Mucosa of descending colon (tissue), 3 donors: ENCODE results near the gene NUP153. TPM values are rescaled to one million over a fixed set of nuclear protein-coding genes. Genes with fewer than 3 reads are reported as not detected.
A peak's percentile ranks its signal among the peaks of the same experiment; 100 is the strongest.

ENCODE experiments used
- ATAC-seq: fragments of 200-7000 bp; cut with Tn5 transposase; one replicate; pipeline ENCODE4 v1.9.1; 2020; ENCODE audit warnings: mild to moderate bottlenecking, moderate library complexity
- DNase-seq, 3 donors: peaks; one replicate each; pipeline ENCODE4 v3.0.0-alpha.2; 2020
- H3K36me3 ChIP-seq: fragments of 200-600 bp; one replicate; pipeline ENCODE4 v1.8.0; 2021; ENCODE audit warnings: low read depth, mild to moderate bottlenecking
- H3K4me1 ChIP-seq: fragments of 200-600 bp; one replicate; pipeline ENCODE4 v1.8.0; 2021; ENCODE audit warnings: low read depth, mild to moderate bottlenecking
- H3K4me3 ChIP-seq: fragments of 200-600 bp; one replicate; pipeline ENCODE4 v1.8.0; 2021; ENCODE audit warnings: mild to moderate bottlenecking
- H3K9me3 ChIP-seq: fragments of 200-600 bp; one replicate; pipeline ENCODE4 v1.8.0; 2021; ENCODE audit warnings: mild to moderate bottlenecking
- intact Hi-C, 2 donors: fragments of 100-400 bp; cut with DNase I in 1 of 2; cut with micrococcal nuclease in 1 of 2; formaldehyde crosslinking; loops; one replicate each; pipeline versions ENCODE4 v1.11.0 to v1.11.1; 2022; cut with DNase I, micrococcal nuclease
- total RNA-seq, 3 donors: library from RNA; stranded (reverse); fragmentation: NEBNext Ultra II Directional in 2 of 3; extraction: Animal tissue kit (Norgen Biotek cat#: 25700) in 2 of 3; gene quantifications; one replicate each; pipeline versions ENCODE4 v1.2.1 to v1.2.4, GENCODE V29; 2021 to 2023
- TF ChIP-seq, protein P1 (sequence below): fragments of 200-600 bp; IDR thresholded peaks from one replicate; pipeline ENCODE4 v1.8.0; 2022; ENCODE audit warnings: antibody characterized with exemption, mild to moderate bottlenecking
- donor health status: DM: no; HTN: no; CAD: no; lungs with moderate emphysema.
- donor health status: DM: no; HTN: no; CAD: no.
- donor health status: DM: no; HTN: yes; CAD: no.

NUP153 gene
- total RNA-seq, 3 donors from 2014 or later, result 29.8 to 34.0 (median 33.3) TPM

DNA sequence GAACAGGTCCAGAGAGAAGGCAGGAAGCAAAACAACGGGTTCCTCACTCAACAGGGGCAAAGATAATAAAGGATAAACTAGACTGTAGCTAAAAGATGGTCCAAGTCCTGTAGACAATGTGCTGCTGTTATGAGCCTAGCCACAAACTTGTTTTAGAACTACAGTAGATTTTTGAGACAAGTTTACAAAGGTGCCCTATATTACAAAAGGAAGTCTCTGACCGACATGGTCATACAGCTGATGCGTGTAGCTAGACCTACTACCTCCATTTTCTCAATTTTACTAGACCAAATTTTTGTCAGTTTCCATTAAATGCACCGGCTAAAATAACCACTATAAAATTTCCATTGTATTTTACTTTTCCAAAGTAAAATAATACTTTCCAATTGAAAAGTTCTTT lies 94.7 kb downstream of the NUP153 start:
- Histone ChIP-seq H3K4me3 (no peak overlapping the region), H3K36me3 (no peaks in the 10 kb centered on the region), H3K9me3 (no peaks in the 10 kb centered on the region), H3K4me1 (peaks cover 13% of the 10 kb centered on the region)
- ATAC-seq (no peak), DNase-seq (no peak)
- intact Hi-C loops, result no loop called here
- TF ChIP-seq, protein P1, sequence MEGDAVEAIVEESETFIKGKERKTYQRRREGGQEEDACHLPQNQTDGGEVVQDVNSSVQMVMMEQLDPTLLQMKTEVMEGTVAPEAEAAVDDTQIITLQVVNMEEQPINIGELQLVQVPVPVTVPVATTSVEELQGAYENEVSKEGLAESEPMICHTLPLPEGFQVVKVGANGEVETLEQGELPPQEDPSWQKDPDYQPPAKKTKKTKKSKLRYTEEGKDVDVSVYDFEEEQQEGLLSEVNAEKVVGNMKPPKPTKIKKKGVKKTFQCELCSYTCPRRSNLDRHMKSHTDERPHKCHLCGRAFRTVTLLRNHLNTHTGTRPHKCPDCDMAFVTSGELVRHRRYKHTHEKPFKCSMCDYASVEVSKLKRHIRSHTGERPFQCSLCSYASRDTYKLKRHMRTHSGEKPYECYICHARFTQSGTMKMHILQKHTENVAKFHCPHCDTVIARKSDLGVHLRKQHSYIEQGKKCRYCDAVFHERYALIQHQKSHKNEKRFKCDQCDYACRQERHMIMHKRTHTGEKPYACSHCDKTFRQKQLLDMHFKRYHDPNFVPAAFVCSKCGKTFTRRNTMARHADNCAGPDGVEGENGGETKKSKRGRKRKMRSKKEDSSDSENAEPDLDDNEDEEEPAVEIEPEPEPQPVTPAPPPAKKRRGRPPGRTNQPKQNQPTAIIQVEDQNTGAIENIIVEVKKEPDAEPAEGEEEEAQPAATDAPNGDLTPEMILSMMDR, result no peak

DNA sequence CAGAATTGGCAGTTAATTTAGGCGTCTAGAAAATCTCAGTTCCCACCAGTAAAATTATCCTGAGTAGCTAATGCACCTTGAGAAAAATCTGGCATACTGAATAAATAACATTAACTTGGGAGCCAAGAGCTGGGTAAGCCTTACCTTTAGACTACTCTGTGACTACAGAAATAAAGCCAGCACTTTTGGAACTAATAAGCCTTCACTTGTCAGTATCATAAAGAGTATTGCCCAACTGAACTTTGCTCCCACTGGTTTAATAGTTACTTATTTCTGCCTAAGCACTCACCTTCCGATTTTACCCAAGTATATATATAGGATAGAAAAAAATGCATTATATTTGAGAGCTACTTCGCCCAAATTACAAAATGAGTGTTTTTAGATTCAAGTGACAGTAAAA lies 95.9 kb downstream of the NUP153 start:
- H3K36me3 ChIP-seq, result no peaks in the 10 kb centered on the region
- TF ChIP-seq, protein P1, result no peak
- peaks cover 13% of the 10 kb centered on the region for H3K4me1 ChIP-seq
- ATAC-seq, result peak; percentile 95
- intact Hi-C loops, result no loop called here
- peak in 1 of 3 donors; percentile 43 for DNase-seq
- H3K9me3 ChIP-seq, result no peaks in the 10 kb centered on the region
- H3K4me3 ChIP-seq, result no peak overlapping the region

DNA sequence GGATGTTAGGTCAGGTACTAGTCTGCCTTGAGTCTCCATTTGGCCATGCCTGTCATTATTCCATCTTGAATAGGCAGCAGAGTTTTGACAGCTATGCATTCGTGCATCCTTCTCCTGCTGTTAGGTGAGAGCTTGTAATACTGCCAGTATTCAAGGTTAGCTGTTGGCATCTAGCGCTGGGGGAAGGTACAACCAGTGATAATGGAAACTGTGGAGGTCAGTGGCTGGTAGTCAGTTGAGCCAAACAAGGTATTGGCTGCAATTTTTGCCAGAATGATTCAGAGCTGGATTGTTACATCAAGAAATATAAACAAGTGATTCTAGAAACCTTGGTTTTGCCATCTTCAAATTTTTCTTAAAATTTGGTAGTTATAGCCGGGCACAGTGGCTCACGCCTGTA lies 100.1 kb downstream of the NUP153 start:
- Histone ChIP-seq H3K9me3 (no peaks in the 10 kb centered on the region), H3K36me3 (no peaks in the 10 kb centered on the region), H3K4me1 (peaks cover 18% of the 10 kb centered on the region), H3K4me3 (no peak overlapping the region)
- ATAC-seq, result no peak
- DNase-seq, result no peak
- TF ChIP-seq, protein P1, result no peak
- intact Hi-C loops, result no loop called here

DNA sequence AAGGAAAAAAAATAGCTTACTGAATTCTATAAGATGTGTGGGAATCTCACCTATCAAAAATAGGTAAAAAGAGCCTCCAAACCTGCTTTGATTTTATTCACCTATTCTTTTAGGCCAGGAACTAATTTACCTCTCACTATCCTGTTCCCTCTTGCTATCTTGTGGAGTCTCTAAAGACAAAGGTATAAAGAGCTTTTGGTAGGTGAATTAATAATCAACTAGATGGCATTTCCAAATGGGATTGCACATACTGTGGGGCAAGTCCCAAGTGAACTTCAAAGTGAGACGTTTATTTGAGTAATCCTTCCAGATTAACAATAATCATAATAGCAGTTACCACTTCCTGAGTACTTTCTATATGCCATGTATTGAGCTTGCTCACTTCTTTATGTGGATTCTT lies 103.8 kb downstream of the NUP153 start:
- H3K4me1 ChIP-seq, result peaks cover 13% of the 10 kb centered on the region
- no peak overlapping the region for H3K4me3 ChIP-seq
- TF ChIP-seq, protein P1, result no peak
- no peaks in the 10 kb centered on the region for H3K9me3 ChIP-seq
- H3K36me3 ChIP-seq, result no peaks in the 10 kb centered on the region
- DNase-seq (no peak), ATAC-seq (no peak)
- intact Hi-C loops, result no loop called here

DNA sequence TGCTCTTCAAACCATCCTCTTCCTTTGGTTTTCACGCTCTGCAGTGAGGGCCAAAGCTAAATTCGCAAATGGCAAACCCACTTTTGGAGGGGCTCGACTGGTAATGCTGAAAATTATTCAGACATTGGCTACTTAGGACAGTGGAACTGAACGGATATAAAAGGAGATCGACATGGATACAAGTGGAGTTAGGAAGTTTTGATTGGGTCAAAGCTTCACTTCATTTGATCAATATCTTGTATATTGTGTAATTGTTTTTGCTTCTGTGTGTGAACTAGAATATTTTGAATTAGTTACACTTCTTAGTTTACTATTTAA lies 105.4 kb downstream of the NUP153 start:
- no peak for DNase-seq
- no peak for ATAC-seq
- intact Hi-C loops, result no loop called here
- TF ChIP-seq, protein P1, result no peak
- H3K4me1 ChIP-seq, result peaks cover 13% of the 10 kb centered on the region
- no peaks in the 10 kb centered on the region for H3K9me3 ChIP-seq
- peak overlapping the region; percentile 83 for H3K4me3 ChIP-seq
- no peaks in the 10 kb centered on the region for H3K36me3 ChIP-seq
